ENCODE results near the gene HOXC9. TPM values are rescaled to one million over a fixed set of nuclear protein-coding genes. Genes with fewer than 3 reads are reported as not detected.

HOXC9 gene
- polyA plus RNA-seq, 1 of the 3 experiments (the other 2 are of a cell fraction): 1.9 TPM

DNA sequence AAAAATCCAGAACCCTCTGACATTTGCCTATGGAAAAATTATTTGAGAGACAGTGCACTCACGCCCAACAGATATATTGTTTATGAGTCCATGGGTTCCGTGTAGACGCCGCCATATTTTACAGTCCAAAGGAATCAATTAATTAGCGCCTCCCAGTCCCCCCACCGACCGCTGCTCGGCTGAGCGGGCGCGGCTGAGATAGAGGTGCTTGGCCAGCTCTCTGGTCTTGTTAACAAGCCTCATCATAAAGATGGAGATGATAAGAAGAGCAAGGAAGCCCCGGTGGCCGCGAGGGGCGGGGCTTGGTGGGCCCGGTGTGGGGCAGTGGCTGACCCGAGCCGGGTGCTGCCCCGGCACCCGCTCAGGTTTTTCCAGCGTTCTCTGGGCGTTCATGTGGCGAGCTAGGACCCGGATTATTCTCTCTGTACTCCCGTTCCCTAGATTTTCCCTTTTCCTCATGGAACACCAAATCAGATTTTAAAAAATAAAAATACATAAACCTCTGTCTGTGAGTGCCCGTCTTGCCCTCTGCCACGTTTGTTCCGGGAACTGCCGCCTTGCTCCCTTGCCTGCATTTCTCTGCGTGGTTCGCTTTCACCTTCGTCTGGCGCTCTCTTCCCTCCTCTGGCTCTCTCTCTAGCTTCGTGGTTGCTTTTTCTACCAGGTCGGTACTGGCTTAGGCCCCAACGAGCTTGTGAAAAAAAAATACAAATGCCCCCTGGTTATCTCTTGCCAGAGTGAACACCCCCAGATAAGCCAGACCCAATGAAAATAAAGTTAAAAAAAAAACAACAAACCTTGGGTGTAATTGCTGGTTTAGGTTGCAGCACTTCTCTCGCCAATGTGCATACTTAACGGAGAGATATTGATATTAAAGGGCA is 36.3 kb upstream of the HOXC9 start (continued):
- TF ChIP-seq, protein P1, sequence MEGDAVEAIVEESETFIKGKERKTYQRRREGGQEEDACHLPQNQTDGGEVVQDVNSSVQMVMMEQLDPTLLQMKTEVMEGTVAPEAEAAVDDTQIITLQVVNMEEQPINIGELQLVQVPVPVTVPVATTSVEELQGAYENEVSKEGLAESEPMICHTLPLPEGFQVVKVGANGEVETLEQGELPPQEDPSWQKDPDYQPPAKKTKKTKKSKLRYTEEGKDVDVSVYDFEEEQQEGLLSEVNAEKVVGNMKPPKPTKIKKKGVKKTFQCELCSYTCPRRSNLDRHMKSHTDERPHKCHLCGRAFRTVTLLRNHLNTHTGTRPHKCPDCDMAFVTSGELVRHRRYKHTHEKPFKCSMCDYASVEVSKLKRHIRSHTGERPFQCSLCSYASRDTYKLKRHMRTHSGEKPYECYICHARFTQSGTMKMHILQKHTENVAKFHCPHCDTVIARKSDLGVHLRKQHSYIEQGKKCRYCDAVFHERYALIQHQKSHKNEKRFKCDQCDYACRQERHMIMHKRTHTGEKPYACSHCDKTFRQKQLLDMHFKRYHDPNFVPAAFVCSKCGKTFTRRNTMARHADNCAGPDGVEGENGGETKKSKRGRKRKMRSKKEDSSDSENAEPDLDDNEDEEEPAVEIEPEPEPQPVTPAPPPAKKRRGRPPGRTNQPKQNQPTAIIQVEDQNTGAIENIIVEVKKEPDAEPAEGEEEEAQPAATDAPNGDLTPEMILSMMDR (IDR thresholded peaks at IDR 0.05): no peak
- TF ChIP-seq FOXJ3 (CRISPR knock-in tag; IDR thresholded peaks at IDR 0.05): no peak
- TF ChIP-seq, protein P2, sequence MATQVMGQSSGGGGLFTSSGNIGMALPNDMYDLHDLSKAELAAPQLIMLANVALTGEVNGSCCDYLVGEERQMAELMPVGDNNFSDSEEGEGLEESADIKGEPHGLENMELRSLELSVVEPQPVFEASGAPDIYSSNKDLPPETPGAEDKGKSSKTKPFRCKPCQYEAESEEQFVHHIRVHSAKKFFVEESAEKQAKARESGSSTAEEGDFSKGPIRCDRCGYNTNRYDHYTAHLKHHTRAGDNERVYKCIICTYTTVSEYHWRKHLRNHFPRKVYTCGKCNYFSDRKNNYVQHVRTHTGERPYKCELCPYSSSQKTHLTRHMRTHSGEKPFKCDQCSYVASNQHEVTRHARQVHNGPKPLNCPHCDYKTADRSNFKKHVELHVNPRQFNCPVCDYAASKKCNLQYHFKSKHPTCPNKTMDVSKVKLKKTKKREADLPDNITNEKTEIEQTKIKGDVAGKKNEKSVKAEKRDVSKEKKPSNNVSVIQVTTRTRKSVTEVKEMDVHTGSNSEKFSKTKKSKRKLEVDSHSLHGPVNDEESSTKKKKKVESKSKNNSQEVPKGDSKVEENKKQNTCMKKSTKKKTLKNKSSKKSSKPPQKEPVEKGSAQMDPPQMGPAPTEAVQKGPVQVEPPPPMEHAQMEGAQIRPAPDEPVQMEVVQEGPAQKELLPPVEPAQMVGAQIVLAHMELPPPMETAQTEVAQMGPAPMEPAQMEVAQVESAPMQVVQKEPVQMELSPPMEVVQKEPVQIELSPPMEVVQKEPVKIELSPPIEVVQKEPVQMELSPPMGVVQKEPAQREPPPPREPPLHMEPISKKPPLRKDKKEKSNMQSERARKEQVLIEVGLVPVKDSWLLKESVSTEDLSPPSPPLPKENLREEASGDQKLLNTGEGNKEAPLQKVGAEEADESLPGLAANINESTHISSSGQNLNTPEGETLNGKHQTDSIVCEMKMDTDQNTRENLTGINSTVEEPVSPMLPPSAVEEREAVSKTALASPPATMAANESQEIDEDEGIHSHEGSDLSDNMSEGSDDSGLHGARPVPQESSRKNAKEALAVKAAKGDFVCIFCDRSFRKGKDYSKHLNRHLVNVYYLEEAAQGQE (IDR thresholded peaks at IDR 0.05; ENCODE audit: low read depth, low read length): no peak

DNA sequence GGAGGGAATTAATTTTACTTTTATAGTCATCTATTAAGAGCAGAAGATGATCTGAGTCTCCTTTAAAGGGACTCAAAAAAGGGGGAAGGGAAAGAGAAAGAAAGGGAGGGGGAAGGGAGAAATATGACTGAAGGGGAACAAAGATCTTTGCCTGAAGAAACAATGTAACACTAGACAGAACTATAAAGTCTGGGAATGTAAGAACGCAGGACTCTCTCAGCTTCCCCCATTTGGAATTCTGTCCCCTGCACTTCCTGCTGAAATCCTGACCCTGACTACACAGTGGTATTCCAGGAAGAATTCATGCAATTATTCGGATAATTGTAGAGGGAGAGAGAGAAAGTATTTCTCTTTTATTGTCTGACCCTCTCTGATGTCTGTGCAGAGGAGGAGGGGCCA is 35.6 kb upstream of the HOXC9 start:
- no peak overlapping the region for H2AFZ ChIP-seq (ENCODE audit: low read depth)
- H3K9ac ChIP-seq: no peak overlapping the region
- 13% methylated on average over 2 of the region's 2 CpGs for WGBS (ENCODE audit: low lambda C conversion rate)
- no peak overlapping the region for H3K27ac ChIP-seq (ENCODE audit: low read depth in 2 of 2, low read length in 1 of 2)
- POLR2A ChIA-PET: no interaction called here
- no peaks in the 10 kb centered on the region; a peak in 1 of 4 replicates for H3K4me1 ChIP-seq (ENCODE audit: control insufficient read depth in 1 of 2, insufficient read depth in 2 of 2, low read depth in 1 of 2, low read length in 1 of 2)
- H3K79me2 ChIP-seq (ENCODE audit: insufficient read depth): no peaks in the 10 kb centered on the region
- peaks cover 12% of the 10 kb centered on the region; the same call in 1 of the 2 replicates for H4K20me1 ChIP-seq (ENCODE audit: insufficient read depth)
- no peaks in the 10 kb centered on the region for H3K9me2 ChIP-seq
- H3F3A ChIP-seq (replicated peaks; ENCODE audit: insufficient read depth): no peaks in the 10 kb centered on the region
- no peaks in the 10 kb centered on the region for H3K9me3 ChIP-seq
- CTCF ChIA-PET: interaction anchor here (0.6 to 2.7 kb wide), 4 partner anchors 12 to 207 kb away, joined by 3 to 7 read pairs (median 4); no protein-coding TSS in a partner anchor
- H3K36me3 ChIP-seq (replicated peaks in 1 of 2; ENCODE audit: control insufficient read depth in 1 of 2, insufficient read depth in 2 of 2, low read length in 1 of 2): no peaks in the 10 kb centered on the region
- peaks cover 100% of the 10 kb centered on the region for H3K27me3 ChIP-seq (ENCODE audit: insufficient read depth)
- DNase-seq: no peak
- H3K4me3 ChIP-seq (ENCODE audit: low read depth in 2 of 2, low read length in 1 of 2): no peak overlapping the region
- H3K4me2 ChIP-seq: 0 out of 2 replicates have a peak overlapping the region, but pooled peaks have one; percentile 20
- TF ChIP-seq RCOR1 (IDR thresholded peaks at IDR 0.05; ENCODE audit: low read length): no peak
- TF ChIP-seq TEAD4 (IDR thresholded peaks at IDR 0.05; ENCODE audit: borderline replicate concordance, insufficient read depth): no peak
- TF ChIP-seq FOXM1 (IDR thresholded peaks at IDR 0.05; ENCODE audit: low read depth): no peak
- TF ChIP-seq, protein P3, sequence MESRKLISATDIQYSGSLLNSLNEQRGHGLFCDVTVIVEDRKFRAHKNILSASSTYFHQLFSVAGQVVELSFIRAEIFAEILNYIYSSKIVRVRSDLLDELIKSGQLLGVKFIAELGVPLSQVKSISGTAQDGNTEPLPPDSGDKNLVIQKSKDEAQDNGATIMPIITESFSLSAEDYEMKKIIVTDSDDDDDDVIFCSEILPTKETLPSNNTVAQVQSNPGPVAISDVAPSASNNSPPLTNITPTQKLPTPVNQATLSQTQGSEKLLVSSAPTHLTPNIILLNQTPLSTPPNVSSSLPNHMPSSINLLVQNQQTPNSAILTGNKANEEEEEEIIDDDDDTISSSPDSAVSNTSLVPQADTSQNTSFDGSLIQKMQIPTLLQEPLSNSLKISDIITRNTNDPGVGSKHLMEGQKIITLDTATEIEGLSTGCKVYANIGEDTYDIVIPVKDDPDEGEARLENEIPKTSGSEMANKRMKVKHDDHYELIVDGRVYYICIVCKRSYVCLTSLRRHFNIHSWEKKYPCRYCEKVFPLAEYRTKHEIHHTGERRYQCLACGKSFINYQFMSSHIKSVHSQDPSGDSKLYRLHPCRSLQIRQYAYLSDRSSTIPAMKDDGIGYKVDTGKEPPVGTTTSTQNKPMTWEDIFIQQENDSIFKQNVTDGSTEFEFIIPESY (IDR thresholded peaks at IDR 0.05; ENCODE audit: borderline replicate concordance, low read depth): no peak
- TF ChIP-seq CHD2 (IDR thresholded peaks at IDR 0.05; ENCODE audit: low read length, partially characterized antibody): no peak
- no peak for TF ChIP-seq GATA2 (CRISPR knock-in tag; IDR thresholded peaks at IDR 0.05)
- TF ChIP-seq SIN3A (IDR thresholded peaks at IDR 0.05; ENCODE audit: borderline replicate concordance, low read depth, low read length): no peak
- TF ChIP-seq, protein P1 (IDR thresholded peaks at IDR 0.05): no peak
- TF ChIP-seq, protein P2 (IDR thresholded peaks at IDR 0.05; ENCODE audit: low read depth, low read length): no peak
- TF ChIP-seq NFIC (IDR thresholded peaks at IDR 0.05; ENCODE audit: borderline replicate concordance): no peak
- TF ChIP-seq, protein P4, sequence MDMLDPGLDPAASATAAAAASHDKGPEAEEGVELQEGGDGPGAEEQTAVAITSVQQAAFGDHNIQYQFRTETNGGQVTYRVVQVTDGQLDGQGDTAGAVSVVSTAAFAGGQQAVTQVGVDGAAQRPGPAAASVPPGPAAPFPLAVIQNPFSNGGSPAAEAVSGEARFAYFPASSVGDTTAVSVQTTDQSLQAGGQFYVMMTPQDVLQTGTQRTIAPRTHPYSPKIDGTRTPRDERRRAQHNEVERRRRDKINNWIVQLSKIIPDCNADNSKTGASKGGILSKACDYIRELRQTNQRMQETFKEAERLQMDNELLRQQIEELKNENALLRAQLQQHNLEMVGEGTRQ (IDR thresholded peaks at IDR 0.05; ENCODE audit: borderline replicate concordance, low read depth, low read length): no peak

Data from SK-N-SH (cell line).